GM10266 (cell line): ENCODE measurements around the gene ING3.

ENCODE experiments used
- DNase-seq: peaks from one replicate; pipeline ENCODE4 v3.0.0; 2012; ENCODE audit errors: extremely low spot score
- CTCF ChIP-seq: IDR thresholded peaks from 2 replicates; pipeline ENCODE4 v1.5.1; 2012; ENCODE audit warnings: mild to moderate bottlenecking, low read depth; ENCODE audit not compliant: control insufficient read depth, insufficient read depth; ENCODE audit errors: missing control alignments

ING3 gene

GRCh38 chr7:120988591-120989256 is 38.1 kb downstream of the ING3 start, which contains the start of gene CPED1:
Gene CPED1, plus strand, starts transcription at chr7:120988711. Its CDS starts 911 bp downstream, at chr7:120989622.
- no peak for TF ChIP-seq CTCF
- peak; percentile 18 for DNase-seq

DNA sequence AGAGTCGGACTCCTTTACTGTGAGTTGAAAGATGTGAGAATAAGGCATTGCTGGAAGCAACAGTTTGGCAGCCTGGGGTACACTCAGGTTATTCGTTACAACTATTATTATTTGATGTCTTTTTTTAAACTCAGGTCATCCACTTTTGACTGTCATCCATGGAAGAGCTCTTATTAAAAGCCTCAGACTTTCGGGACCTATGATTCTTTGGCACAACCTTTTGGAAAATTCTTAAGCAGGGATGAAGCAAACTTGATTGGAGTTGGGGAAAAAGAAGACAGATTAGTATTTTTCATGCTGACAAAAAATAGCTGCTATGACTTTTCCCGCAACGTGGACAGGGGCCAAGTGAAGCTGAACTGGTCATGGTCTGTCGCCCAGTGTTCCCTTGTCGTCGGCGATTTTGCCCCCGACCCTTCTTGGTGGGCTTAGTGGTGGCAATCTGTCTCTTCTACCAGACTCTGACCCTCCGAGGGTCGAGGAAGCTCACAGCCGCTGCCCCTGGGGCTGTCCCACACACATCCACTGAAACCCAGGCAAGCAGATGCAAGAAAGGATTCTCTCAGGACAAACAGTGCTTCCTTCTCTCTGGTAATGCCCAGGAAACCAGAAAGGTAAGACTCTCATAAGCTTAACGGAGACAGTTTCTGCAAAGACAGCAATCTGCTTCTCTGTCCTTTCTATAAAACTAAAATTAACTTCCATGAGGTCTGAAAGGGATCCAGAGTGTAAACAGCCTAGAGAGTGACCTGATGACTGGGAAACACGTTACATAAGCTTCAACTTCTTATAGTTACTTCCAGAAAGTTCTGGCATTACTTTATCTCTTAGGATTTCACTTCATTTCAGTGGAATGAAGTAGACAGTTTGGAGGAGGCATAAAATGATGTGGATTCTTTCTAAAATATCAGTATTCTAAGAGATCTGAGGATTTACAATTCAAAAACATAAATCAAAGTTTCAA is 39.0 kb downstream of the ING3 start:
- no peak for TF ChIP-seq CTCF

GRCh38 chr7:120990468-120991118 is 40.0 kb downstream of the ING3 start:
- no peak for DNase-seq
- TF ChIP-seq CTCF = no peak

More for the DNA sequence above, 39.0 kb downstream of the ING3 start:
- no peak for DNase-seq

- no peak for TF ChIP-seq CTCF
- no peak for DNase-seq
These were observed 40.6 kb downstream of the ING3 start for GRCh38 chr7:120991161-120991560.

- DNase-seq = no peak
- no peak for TF ChIP-seq CTCF
These were observed 41.0 kb downstream of the ING3 start for GRCh38 chr7:120991581-120991980.

- TF ChIP-seq CTCF = no peak
- DNase-seq = no peak
These were observed 41.8 kb downstream of the ING3 start for GRCh38 chr7:120992272-120992964.
